HepG2 (cell line): ENCODE measurements around the gene TECPR1. TPM values are rescaled to one million over a fixed set of nuclear protein-coding genes. Genes with fewer than 3 reads are reported as not detected.
A peak's percentile ranks its signal among the peaks of the same experiment; 100 is the strongest.

Source experiments
- ATAC-seq: fragments of 200-7000 bp; cut with Tn5 transposase; 3 replicates; pipeline ENCODE4 v1.9.1; 2020; ENCODE audit warnings: mild to moderate bottlenecking, moderate library complexity
- BruUV-seq: library from RNA; stranded (reverse); fragments of 400-500 nt; replicated peaks from 2 replicates; lab custom pipeline; 2021; lab: Mats Ljungman, UMichigan
- CTCF ChIA-PET: fragments of 300-600 bp; formaldehyde crosslinking; extraction: SDS; loops from one replicate; lab custom pipeline; 2021; ENCODE audit warnings: low total read pairs, inconsistent platforms, low intra/inter-chr PET ratio; lab: Yijun Ruan, JAX
- POLR2A ChIA-PET: fragments of 350-600 bp; sonication (Branson Sonifier 250); formaldehyde crosslinking; loops from one replicate; lab custom pipeline; 2020; ENCODE audit warnings: antibody characterized with exemption, inconsistent platforms; lab: Yijun Ruan, JAX
- DNase-seq: peaks from one replicate; pipeline ENCODE4 v3.0.0-alpha.2; 2015; ENCODE audit warnings: low spot score
- FAIRE-seq: peaks from 3 replicates; lab custom pipeline; 2011; peaks lifted over from hg19 to GRCh38; lab: Jason Lieb, UNC
- H2AFZ ChIP-seq: one replicate; pipeline ENCODE4 v1.6.1; 2011; ENCODE audit warnings: low read length, inconsistent platforms
- H3K27ac ChIP-seq: fragments of 300-600 bp; 3 replicates; pipeline ENCODE4 v1.8.0; 2011; ENCODE audit warnings: mixed run types, mild to moderate bottlenecking, mixed read lengths, low read length, inconsistent platforms; ENCODE audit not compliant: insufficient read depth; ENCODE audit errors: extremely low read length
- H3K27me3 ChIP-seq, 2 experiments: fragments of 200-600 bp in 1 of 2; 2 replicates in 1 of 2; 3 replicates in 1 of 2; pipeline versions ENCODE4 v1.6.0 to v1.8.0; 2011; ENCODE audit warnings: low read length in 2 of 2, mild to moderate bottlenecking in 2 of 2, moderate library complexity in 2 of 2, inconsistent platforms in 1 of 2; ENCODE audit not compliant: insufficient read depth in 2 of 2, control insufficient read depth in 1 of 2
- H3K36me3 ChIP-seq, 2 experiments: fragments of 200-600 bp in 1 of 2; replicated peaks in 1 of 2; 2 replicates in 1 of 2; 3 replicates in 1 of 2; pipeline versions ENCODE4 v1.5.1 to v1.8.0; 2011; ENCODE audit warnings: low read length in 2 of 2, inconsistent platforms in 1 of 2; ENCODE audit not compliant: insufficient read depth in 2 of 2, control insufficient read depth in 1 of 2
- H3K4me1 ChIP-seq: 2 replicates; pipeline ENCODE4 v1.5.1; 2012; ENCODE audit warnings: low read length, inconsistent platforms; ENCODE audit not compliant: insufficient read depth
- H3K4me2 ChIP-seq: 2 replicates; pipeline ENCODE4 v1.6.0; 2011; ENCODE audit warnings: low read depth, low read length, inconsistent platforms
- H3K4me3 ChIP-seq, 3 experiments: fragments of 200-600 bp in 1 of 3; sonication (generic), shearing (Covaris generic) in 1 of 3; replicated peaks in 1 of 3; 2 replicates each; pipeline ENCODE4 v1.5.1; 2011 to 2016; ENCODE audit warnings: low read length in 3 of 3, inconsistent platforms in 2 of 3, low read depth in 2 of 3, mild to moderate bottlenecking in 2 of 3, control low read depth in 1 of 3, mixed read lengths in 1 of 3; ENCODE audit not compliant: insufficient read depth in 1 of 3
- H3K79me2 ChIP-seq: one replicate; pipeline ENCODE4 v1.6.1; 2011; ENCODE audit warnings: low read length, inconsistent platforms; ENCODE audit not compliant: insufficient read depth
- H3K9ac ChIP-seq: 2 replicates; pipeline ENCODE4 v1.6.0; 2011; ENCODE audit warnings: mild to moderate bottlenecking, low read depth, low read length, inconsistent platforms; ENCODE audit not compliant: insufficient read depth
- H3K9me3 ChIP-seq: 2 replicates; pipeline ENCODE4 v1.5.1; 2012; ENCODE audit warnings: mild to moderate bottlenecking, low read length
- H4K20me1 ChIP-seq: 2 replicates; pipeline ENCODE4 v1.6.0; 2011; ENCODE audit warnings: inconsistent platforms, mild to moderate bottlenecking, low read length, moderate library complexity; ENCODE audit not compliant: insufficient read depth
- ELF4 ChIP-seq: sonication (generic); formaldehyde crosslinking; IDR thresholded peaks from 2 replicates; pipeline ENCODE4 v1.5.0; 2020; ENCODE audit warnings: missing genetic modification reagents, mild to moderate bottlenecking, moderate library complexity, borderline replicate concordance
- HMGXB4 ChIP-seq, 2 experiments: sonication (generic) in 1 of 2; formaldehyde crosslinking in 1 of 2; IDR thresholded peaks; 2 replicates each; pipeline versions ENCODE4 v1.4.0 to v1.6.1; 2018 to 2020; ENCODE audit warnings: missing genetic modification reagents in 2 of 2, borderline replicate concordance in 1 of 2, low read depth in 1 of 2, mild to moderate bottlenecking in 1 of 2, missing biosample characterization in 1 of 2
- MTERF4 ChIP-seq: sonication (generic); formaldehyde crosslinking; IDR thresholded peaks from 2 replicates; pipeline ENCODE4 v1.8.0; 2023; ENCODE audit warnings: mild to moderate bottlenecking, missing genetic modification reagents
- PHF21A ChIP-seq: sonication (generic); formaldehyde crosslinking; IDR thresholded peaks from 2 replicates; pipeline ENCODE4 v1.5.0; 2020; ENCODE audit warnings: mild to moderate bottlenecking, missing genetic modification reagents
- THAP8 ChIP-seq: sonication (generic); formaldehyde crosslinking; IDR thresholded peaks from 2 replicates; pipeline ENCODE4 v1.5.1; 2020; ENCODE audit warnings: missing genetic modification reagents, mild to moderate bottlenecking, borderline replicate concordance
- ZBTB33 ChIP-seq: sonication (generic); formaldehyde crosslinking; IDR thresholded peaks from 2 replicates; pipeline ENCODE4 v1.4.0; 2020; ENCODE audit warnings: missing genetic modification reagents
- ZNF331 ChIP-seq: sonication (generic); formaldehyde crosslinking; IDR thresholded peaks from 2 replicates; pipeline ENCODE4 v1.4.0; 2020; ENCODE audit warnings: missing genetic modification reagents
- ZNF670 ChIP-seq: sonication (generic); formaldehyde crosslinking; IDR thresholded peaks from 2 replicates; pipeline ENCODE4 v1.8.0; 2022; ENCODE audit warnings: mild to moderate bottlenecking, missing genetic modification reagents, borderline replicate concordance
- WGBS: methylation state at CpG from one replicate; pipeline ENCODE4 v1.1.6; 2017; ENCODE audit warnings: low lambda C conversion rate; 5-methylcytosine and 5-hydroxymethylcytosine counted together
- in situ Hi-C: cut with HindIII; loops from 2 replicates; pipeline ENCODE4 v1.10.0; 2017; ENCODE audit warnings: low pct_unique_long_range_greater_than_20kb; ENCODE audit not compliant: extremely low pct_ligation_motif_present
- intact Hi-C: fragments of 100-400 bp; cut with micrococcal nuclease; formaldehyde crosslinking; loops from one replicate; pipeline ENCODE4 v1.10.0; 2022; ENCODE audit not compliant: unreplicated experiment
- polyA plus RNA-seq, 8 experiments: library from polyadenylated mRNA; depleted of rRNA in 3 of 8; stranded (reverse) in 7 of 8; unstranded in 1 of 8; fragments of >200 nt; fragmentation: Illumina TruSeq in 4 of 8; extraction: Trizol in 4 of 8; gene quantifications; 2 replicates each; pipeline versions ENCODE4 v1.2.1 to v1.2.3, GENCODE V29; 2011 to 2016; ENCODE audit warnings: low read depth in 4 of 8, missing spikeins in 1 of 8, mixed read lengths in 1 of 8; ENCODE audit not compliant: insufficient read depth in 1 of 8
- total RNA-seq, 5 experiments: library from RNA; depleted of rRNA; stranded (reverse); fragments of >200 nt; fragmentation: Illumina TruSeq; extraction: Trizol; gene quantifications; 2 replicates each; pipeline ENCODE4 v1.2.3, GENCODE V29; 2016; ENCODE audit warnings: low read depth in 1 of 5

Gene TECPR1
- total and polyA plus RNA-seq, 2 of the 13 experiments (the other 11 are each of a cell fraction or from before 2014, with no cell fraction given), result 2.3 to 6.3 TPM

- TF ChIP-seq ZBTB33 (CRISPR knock-in tag) (peak; percentile 98), MTERF4 (CRISPR knock-in tag) (no peak), ZNF670 (CRISPR knock-in tag) (no peak), PHF21A (CRISPR knock-in tag) (no peak), HMGXB4 (CRISPR knock-in tag; IDR thresholded peaks at IDR 0.05; ENCODE audit: borderline replicate concordance in 1 of 2, low read depth in 1 of 2) (no peak)
Observed at GRCh38 chr7:98284335-98285036, 32.5 kb upstream of the TECPR1 start (continued).

GRCh38 chr7:98283887-98284222 is 31.8 kb upstream of the TECPR1 start:
- Histone ChIP-seq H3K4me1 (peaks cover 81% of the 10 kb centered on the region), H3K27ac (peak overlapping the region; percentile 15), H3K9ac (peak overlapping the region; percentile 89; the same call in 1 of the 2 replicates), H2AFZ (no peak overlapping the region), H3K79me2 (peaks cover 46% of the 10 kb centered on the region), H3K36me3 (peaks cover 3 to 7% of the 10 kb centered on the region in 2 experiments; a peak in 3 of 5 replicates), H3K4me3 (peak overlapping the region; percentile 65 to 85 (median 77); a peak in 5 of 6 replicates), H3K9me3 (no peaks in the 10 kb centered on the region), H3K27me3 (no peaks in the 10 kb centered on the region; a peak in 1 of 5 replicates), H4K20me1 (peaks cover 31% of the 10 kb centered on the region; the same call in 1 of the 2 replicates), H3K4me2 (peak overlapping the region; percentile 92)
- DNase-seq (no peak), FAIRE-seq (no peak), ATAC-seq (peak; percentile 1; the same call in 1 of the 3 replicates)
- BruUV-seq, result no TSS peak
- CTCF ChIA-PET, result no interaction called here
- WGBS, result no CpG with 5 or more reads among the region's 8 CpGs
- intact Hi-C loops (no loop called here), in situ Hi-C loops (loop anchor here (5.0 kb wide), 1 partner anchor 133 kb away; no protein-coding TSS in a partner anchor)
- TF ChIP-seq THAP8 (CRISPR knock-in tag) (no peak), ELF4 (no peak), ZNF331 (peak; percentile 78)
- POLR2A ChIA-PET, result no interaction called here
